ENCODE results near the gene CYP46A1.

CYP46A1 gene

GRCh38 chr14:99673305-99674063, 10.6 kb upstream of the CYP46A1 start:
- no peak for DNase-seq (ENCODE audit: low read depth in 2 of 2)

- DNase-seq (ENCODE audit: low read depth in 2 of 2) = no peak
Measured at GRCh38 chr14:99674064-99674650, 9.9 kb upstream of the CYP46A1 start.

GRCh38 chr14:99674776-99675381, 9.2 kb upstream of the CYP46A1 start:
- DNase-seq (ENCODE audit: low read depth in 2 of 2) = no peak

- no peak for DNase-seq (ENCODE audit: low read depth in 2 of 2)
Measured at GRCh38 chr14:99675382-99675835, 8.7 kb upstream of the CYP46A1 start.

GRCh38 chr14:99675951-99676350, 8.1 kb upstream of the CYP46A1 start:
- no peak for DNase-seq (ENCODE audit: low read depth in 2 of 2)

- DNase-seq (ENCODE audit: low read depth in 2 of 2) = no peak
Measured at GRCh38 chr14:99676657-99677056, 7.4 kb upstream of the CYP46A1 start.

GRCh38 chr14:99677231-99678140, 6.6 kb upstream of the CYP46A1 start:
- no peak for DNase-seq (ENCODE audit: low read depth in 2 of 2)

GRCh38 chr14:99678198-99678597, 5.9 kb upstream of the CYP46A1 start:
- no peak for DNase-seq (ENCODE audit: low read depth in 2 of 2)

- no peak for DNase-seq (ENCODE audit: low read depth in 2 of 2)
Measured at GRCh38 chr14:99679111-99679510, 5.0 kb upstream of the CYP46A1 start.

- DNase-seq (ENCODE audit: low read depth in 2 of 2) = no peak
Measured at GRCh38 chr14:99679543-99679942, 4.6 kb upstream of the CYP46A1 start.

- DNase-seq (ENCODE audit: low read depth in 2 of 2) = no peak
Measured at GRCh38 chr14:99679996-99680395, 4.1 kb upstream of the CYP46A1 start.

GRCh38 chr14:99681101-99681831, 2.8 kb upstream of the CYP46A1 start:
- no peak for DNase-seq (ENCODE audit: low read depth in 2 of 2)

GRCh38 chr14:99681832-99682148, 2.3 kb upstream of the CYP46A1 start:
- no peak for DNase-seq (ENCODE audit: low read depth in 2 of 2)

- DNase-seq (ENCODE audit: low read depth in 2 of 2) = peak; percentile 65 to 76
Measured at GRCh38 chr14:99682809-99683618, 1.1 kb upstream of the CYP46A1 start.

GRCh38 chr14:99684410-99684934, 374 bp downstream of the CYP46A1 start:
- DNase-seq (ENCODE audit: low read depth in 2 of 2) = peak in 1 of 2 donors; percentile 22

GRCh38 chr14:99685151-99685591, 1.1 kb downstream of the CYP46A1 start:
- DNase-seq (ENCODE audit: low read depth in 2 of 2) = no peak

- DNase-seq (ENCODE audit: low read depth in 2 of 2) = no peak
Measured at GRCh38 chr14:99685596-99685995, 1.5 kb downstream of the CYP46A1 start.

GRCh38 chr14:99686557-99687283, 2.6 kb downstream of the CYP46A1 start:
- no peak for DNase-seq (ENCODE audit: low read depth in 2 of 2)
